Sigmoid colon (tissue), 7 donors: ENCODE results near the gene COX6A1. TPM values are rescaled to one million over a fixed set of nuclear protein-coding genes. Genes with fewer than 3 reads are reported as not detected.

ENCODE experiments used
- polyA plus RNA-seq, 3 donors: library from polyadenylated mRNA; stranded (reverse); fragments of 200-250 nt; gene quantifications; one replicate each; pipeline ENCODE4 v1.2.3, GENCODE V29; 2013
- total RNA-seq, 4 donors: library from RNA; depleted of rRNA; stranded (reverse); fragments of >200 nt; gene quantifications; one replicate each; pipeline ENCODE4 v1.1.0, GENCODE V29; 2016
- donor health status: healthy with polysubstance abuse.
- donor health status: Bipolar disorder and iron deficiency.
- donor health status: healthy.

The COX6A1 gene
- total and polyA plus RNA-seq, 7 donors, result 432 to 1,413 (median 633) TPM

Other genes starting within 250 kb of the COX6A1 start
- 10 to 100 TPM; 30.3 to 70.3 (median 40.4) TPM for gene GCN1, start 243.4 kb upstream of the COX6A1 start, total RNA-seq
- gene GCN1, start 243.4 kb upstream of the COX6A1 start, polyA plus RNA-seq, result 10 to 100 TPM in 2 of 3 donors, 1 to 10 TPM in 1; 9.2 to 43.3 (median 18.0) TPM
- gene RPLP0, start 237.0 kb upstream of the COX6A1 start, total RNA-seq, result 1,000 to 10,000 TPM; 2,593 to 3,468 (median 2,960) TPM
- 1,000 to 10,000 TPM; 3,521 to 5,499 (median 3,713) TPM for gene RPLP0, start 237.0 kb upstream of the COX6A1 start, polyA plus RNA-seq
- gene PXN, start 172.4 kb upstream of the COX6A1 start, total RNA-seq, result 100 to 1,000 TPM in 1 of 4 donors, 10 to 100 TPM in 3; 41.0 to 127 (median 42.7) TPM
- gene PXN, start 172.4 kb upstream of the COX6A1 start, polyA plus RNA-seq, result 100 to 1,000 TPM in 2 of 3 donors, 10 to 100 TPM in 1; 79.3 to 111 (median 101) TPM
- gene RNU4-2, start 146.2 kb upstream of the COX6A1 start, total RNA-seq, result under 1 TPM; under 0.01 TPM
- gene RNU4-2, start 146.2 kb upstream of the COX6A1 start, polyA plus RNA-seq, result not detected
- under 1 TPM in 3 of 4 donors, not detected in 1; under 0.01 TPM for gene RNU4-1, start 144.9 kb upstream of the COX6A1 start, total RNA-seq
- not detected for gene RNU4-1, start 144.9 kb upstream of the COX6A1 start, polyA plus RNA-seq
- 1 to 10 TPM; 2.8 to 3.6 (median 3.2) TPM for gene SIRT4, start 135.8 kb upstream of the COX6A1 start, total RNA-seq
- gene SIRT4, start 135.8 kb upstream of the COX6A1 start, polyA plus RNA-seq, result 1 to 10 TPM in 1 of 3 donors, under 1 TPM in 2; 0.69 to 1.2 (median 0.92) TPM
- not detected for gene PLA2G1B, start 110.3 kb upstream of the COX6A1 start, total RNA-seq
- gene PLA2G1B, start 110.3 kb upstream of the COX6A1 start, polyA plus RNA-seq, result 1 to 10 TPM in 1 of 3 donors, not detected in 2; 7.8 TPM
- under 1 TPM in 1 of 4 donors, not detected in 3; 0.66 TPM for gene MSI1, start 68.9 kb upstream of the COX6A1 start, total RNA-seq
- 1 to 10 TPM in 2 of 3 donors, under 1 TPM in 1; 0.60 to 1.2 (median 1.2) TPM for gene MSI1, start 68.9 kb upstream of the COX6A1 start, polyA plus RNA-seq
- 10 to 100 TPM in 3 of 4 donors, 1 to 10 TPM in 1; 8.6 to 14.8 (median 12.4) TPM for gene TRIAP1, start 8.3 kb downstream of the COX6A1 start, total RNA-seq
- 10 to 100 TPM; 33.6 to 37.7 (median 34.8) TPM for gene TRIAP1, start 8.3 kb downstream of the COX6A1 start, polyA plus RNA-seq
- 10 to 100 TPM; 17.4 to 20.0 (median 19.2) TPM for gene GATC, start 8.3 kb downstream of the COX6A1 start, total RNA-seq
- 10 to 100 TPM in 2 of 3 donors, 1 to 10 TPM in 1; 8.4 to 15.0 (median 13.0) TPM for gene GATC, start 8.3 kb downstream of the COX6A1 start, polyA plus RNA-seq
- 10 to 100 TPM; 41.4 to 55.1 (median 45.2) TPM for gene SRSF9, start 31.6 kb downstream of the COX6A1 start, total RNA-seq
- gene SRSF9, start 31.6 kb downstream of the COX6A1 start, polyA plus RNA-seq, result 100 to 1,000 TPM; 136 to 187 (median 158) TPM
- gene DYNLL1, start 58.0 kb downstream of the COX6A1 start, total RNA-seq, result 100 to 1,000 TPM; 204 to 254 (median 235) TPM
- gene DYNLL1, start 58.0 kb downstream of the COX6A1 start, polyA plus RNA-seq, result 100 to 1,000 TPM; 285 to 942 (median 912) TPM
- gene COQ5, start 91.0 kb downstream of the COX6A1 start, total RNA-seq, result 10 to 100 TPM; 17.4 to 29.4 (median 26.4) TPM
- 10 to 100 TPM; 29.2 to 62.9 (median 38.4) TPM for gene COQ5, start 91.0 kb downstream of the COX6A1 start, polyA plus RNA-seq
- gene RNF10, start 96.2 kb downstream of the COX6A1 start, total RNA-seq, result 100 to 1,000 TPM; 106 to 165 (median 110) TPM
- gene RNF10, start 96.2 kb downstream of the COX6A1 start, polyA plus RNA-seq, result 100 to 1,000 TPM; 115 to 177 (median 141) TPM
- gene POP5, start 143.3 kb downstream of the COX6A1 start, total RNA-seq, result 10 to 100 TPM; 21.0 to 33.4 (median 25.2) TPM
- 10 to 100 TPM; 27.6 to 58.0 (median 28.4) TPM for gene POP5, start 143.3 kb downstream of the COX6A1 start, polyA plus RNA-seq
- 1 to 10 TPM in 3 of 4 donors, under 1 TPM in 1; 0.71 to 1.8 (median 1.7) TPM for gene CABP1, start 202.5 kb downstream of the COX6A1 start, total RNA-seq
- gene CABP1, start 202.5 kb downstream of the COX6A1 start, polyA plus RNA-seq, result 1 to 10 TPM in 1 of 3 donors, under 1 TPM in 2; 0.60 to 1.6 (median 0.92) TPM
- gene MLEC, start 249.0 kb downstream of the COX6A1 start, total RNA-seq, result 10 to 100 TPM; 30.3 to 40.3 (median 33.6) TPM
- gene MLEC, start 249.0 kb downstream of the COX6A1 start, polyA plus RNA-seq, result 100 to 1,000 TPM in 1 of 3 donors, 10 to 100 TPM in 2; 22.2 to 164 (median 31.0) TPM